ENCODE measurements around the gene ARHGAP42. TPM values are rescaled to one million over a fixed set of nuclear protein-coding genes. Genes with fewer than 3 reads are reported as not detected.

The ARHGAP42 gene
- total RNA-seq, 4 donors from 2014 or later, result 28.5 to 52.2 (median 40.4) TPM

GRCh38 chr11:100677796-100678195 is 9.3 kb upstream of the ARHGAP42 start:
- DNase-seq (ENCODE audit: low spot score in 2 of 2), result no peak
- Histone ChIP-seq H3K27me3 (no peaks in the 10 kb centered on the region), H3K9me3 (no peaks in the 10 kb centered on the region), H3K4me1 (peaks cover 0 to 22% (median 0%) of the 10 kb centered on the region in 4 donors), H3K36me3 (no peaks in the 10 kb centered on the region), H3K4me3 (no peak overlapping the region), H3K27ac (no peak overlapping the region)
- no peak for TF ChIP-seq EP300 (IDR thresholded peaks at IDR 0.05)
- TF ChIP-seq POLR2A (IDR thresholded peaks at IDR 0.05), result no peak
- TF ChIP-seq CTCF (IDR thresholded peaks at IDR 0.05), result no peak
- 92 to 94% methylated on average over 1 of the region's 1 CpG for WGBS, 2 donors

GRCh38 chr11:100680070-100680469 is 7.0 kb upstream of the ARHGAP42 start:
- Histone ChIP-seq H3K9me3 (no peaks in the 10 kb centered on the region), H3K4me1 (peaks cover 0 to 45% (median 9%) of the 10 kb centered on the region in 4 donors), H3K36me3 (no peaks in the 10 kb centered on the region), H3K4me3 (no peak overlapping the region), H3K27ac (no peak overlapping the region), H3K27me3 (no peaks in the 10 kb centered on the region)
- WGBS, 2 donors, result 83 to 94% methylated on average over 7 of the region's 7 CpGs
- TF ChIP-seq EP300 (IDR thresholded peaks at IDR 0.05), result no peak
- TF ChIP-seq CTCF (IDR thresholded peaks at IDR 0.05), result no peak
- TF ChIP-seq POLR2A (IDR thresholded peaks at IDR 0.05), result no peak
- no peak for DNase-seq (ENCODE audit: low spot score in 2 of 2)

GRCh38 chr11:100681064-100681502 is 6.0 kb upstream of the ARHGAP42 start:
- Histone ChIP-seq H3K27me3 (no peaks in the 10 kb centered on the region), H3K4me1 (peaks cover 0 to 53% (median 9%) of the 10 kb centered on the region in 4 donors), H3K27ac (peak overlapping the region in 3 of 4 donors; percentile 14 to 94 (median 28)), H3K9me3 (no peaks in the 10 kb centered on the region), H3K4me3 (no peak overlapping the region), H3K36me3 (no peaks in the 10 kb centered on the region)
- peak; percentile 68 to 70 for DNase-seq (ENCODE audit: low spot score in 2 of 2)
- TF ChIP-seq CTCF (IDR thresholded peaks at IDR 0.05) (peak in 1 of 5 experiments; percentile 13), EP300 (IDR thresholded peaks at IDR 0.05) (peak; percentile 48 to 53), POLR2A (IDR thresholded peaks at IDR 0.05) (no peak)
- 42 to 48% methylated on average over 8 of the region's 8 CpGs for WGBS, 2 donors

GRCh38 chr11:100682247-100682969 is 4.7 kb upstream of the ARHGAP42 start:
- H3K4me3 ChIP-seq, result no peak overlapping the region
- H3K27ac ChIP-seq, result peak overlapping the region in 3 of 4 donors; percentile 63 to 95 (median 94)
- peaks cover 0 to 58% (median 9%) of the 10 kb centered on the region in 4 donors for H3K4me1 ChIP-seq
- H3K9me3 ChIP-seq, result no peaks in the 10 kb centered on the region
- no peak for DNase-seq (ENCODE audit: low spot score in 2 of 2)
- TF ChIP-seq POLR2A (IDR thresholded peaks at IDR 0.05) (no peak), CTCF (IDR thresholded peaks at IDR 0.05) (peak; percentile 39 to 78 (median 57))
- H3K27me3 ChIP-seq, result no peaks in the 10 kb centered on the region
- no peaks in the 10 kb centered on the region for H3K36me3 ChIP-seq
- WGBS, 2 donors, result 43 to 49% methylated on average over 2 of the region's 2 CpGs

- Histone ChIP-seq H3K27ac (peak overlapping the region in 3 of 4 donors; percentile 63 to 95 (median 94)), H3K4me3 (no peak overlapping the region), H3K9me3 (no peaks in the 10 kb centered on the region), H3K4me1 (peaks cover 0 to 58% (median 9%) of the 10 kb centered on the region in 4 donors), H3K27me3 (no peaks in the 10 kb centered on the region), H3K36me3 (no peaks in the 10 kb centered on the region)
- TF ChIP-seq EP300 (IDR thresholded peaks at IDR 0.05), result no peak
- no peak for TF ChIP-seq POLR2A (IDR thresholded peaks at IDR 0.05)
- no peak for TF ChIP-seq CTCF (IDR thresholded peaks at IDR 0.05)
- no peak for DNase-seq (ENCODE audit: low spot score in 2 of 2)
- 37 to 42% methylated on average over 3 of the region's 3 CpGs for WGBS, 2 donors
Observed at GRCh38 chr11:100683126-100683525, 4.0 kb upstream of the ARHGAP42 start.
